ENCODE results near the gene HS3ST6. TPM values are rescaled to one million over a fixed set of nuclear protein-coding genes. Genes with fewer than 3 reads are reported as not detected.

HS3ST6 gene
- total and polyA plus RNA-seq, 2 donors (not counting 3 experiments of a cell fraction or from before 2014, with no cell fraction given), result not detected

GRCh38 chr16:1915732-1916639 is 2.2 kb downstream of the HS3ST6 start:
- no peak for DNase-seq (ENCODE audit: low read depth, low spot score)
- CTCF ChIA-PET, result interaction anchor here (1.0 to 1.9 kb wide), 4 partner anchors 8 to 13 kb away, joined by 3 to 7 read pairs (median 4); no protein-coding TSS in a partner anchor

More at GRCh38 chr16:1915732-1916639, 2.2 kb downstream of the HS3ST6 start:
- H3K4me3 ChIP-seq (replicated peaks in 1 of 3; ENCODE audit: insufficient read depth in 1 of 3, low read depth in 1 of 3, low read length in 3 of 3), result no peak overlapping the region
- no peaks in the 10 kb centered on the region for H3K36me3 ChIP-seq (ENCODE audit: control insufficient read depth in 2 of 2, extremely low read depth in 1 of 2, insufficient read depth in 2 of 2, low read length in 2 of 2)
- no peaks in the 10 kb centered on the region for H3K9me1 ChIP-seq (replicated peaks; ENCODE audit: control insufficient read depth, extremely low read depth, insufficient read depth, low read length)
- no peak for TF ChIP-seq FOS (IDR thresholded peaks at IDR 0.05; ENCODE audit: borderline replicate concordance, insufficient read depth, low read length)
- TF ChIP-seq MYC (IDR thresholded peaks at IDR 0.05; ENCODE audit: low read depth, low read length), result no peak
- no peak for TF ChIP-seq POLR2AphosphoS5 (IDR thresholded peaks at IDR 0.05; ENCODE audit: insufficient read depth, low read depth, low read length)
- no peak for TF ChIP-seq EZH2 (IDR thresholded peaks at IDR 0.05; ENCODE audit: borderline replicate concordance, low read depth, low read length, severe bottlenecking)
- TF ChIP-seq GATA2 (IDR thresholded peaks at IDR 0.05; ENCODE audit: insufficient read depth, insufficient read length, low read depth, low read length), result no peak
- no peak for TF ChIP-seq POLR2A (IDR thresholded peaks at IDR 0.05; ENCODE audit: low read depth, low read length)
- no peak for TF ChIP-seq JUN (IDR thresholded peaks at IDR 0.05; ENCODE audit: borderline replicate concordance, insufficient read depth, insufficient read length, low read depth)
- TF ChIP-seq CTCF (IDR thresholded peaks at IDR 0.05; ENCODE audit: extremely low read depth in 1 of 2, insufficient read depth in 1 of 2, low read depth in 1 of 2, low read length in 2 of 2), result no peak
- no peak for TF ChIP-seq MAX (IDR thresholded peaks at IDR 0.05; ENCODE audit: insufficient read depth, insufficient read length)
- no peak for FAIRE-seq
- H2AFZ ChIP-seq (ENCODE audit: low read depth, low read length), result no peak overlapping the region
- no peak overlapping the region for H3K9ac ChIP-seq (replicated peaks; ENCODE audit: extremely low read depth, insufficient read depth, low read length)
- intact Hi-C loops (cut with micrococcal nuclease), result loop anchor here (5.0 kb wide), 1 partner anchor 694 kb away; no protein-coding TSS in a partner anchor
- H4K20me1 ChIP-seq (replicated peaks; ENCODE audit: control insufficient read depth, extremely low read depth, insufficient read depth, low read length), result no peaks in the 10 kb centered on the region
- no TSS peak for BruUV-seq (replicated peaks)
- peaks cover 36 to 37% of the 10 kb centered on the region in 2 experiments for H3K27me3 ChIP-seq (ENCODE audit: control insufficient read depth in 2 of 2, insufficient read depth in 2 of 2, low read length in 2 of 2)
- H3K4me1 ChIP-seq (ENCODE audit: control insufficient read depth, extremely low read depth, insufficient read depth, low read length), result no peaks in the 10 kb centered on the region
- POLR2A ChIA-PET, result no interaction called here
- dilution Hi-C loops (cut with MboI; ENCODE audit: extremely low pct_ligation_motif_present, low sequenced_read_pairs), result no loop called here
- H3K4me2 ChIP-seq (ENCODE audit: insufficient read depth, low read length), result no peak overlapping the region
- no peak overlapping the region for H3K27ac ChIP-seq (ENCODE audit: insufficient read depth, low read depth, low read length)
- no peaks in the 10 kb centered on the region for H3K79me2 ChIP-seq (ENCODE audit: control insufficient read depth, insufficient read depth, low read length)
- H3K9me3 ChIP-seq (replicated peaks; ENCODE audit: control insufficient read depth, insufficient read depth, low read length), result no peaks in the 10 kb centered on the region
